ENCODE results near the gene NCK1. TPM values are rescaled to one million over a fixed set of nuclear protein-coding genes. Genes with fewer than 3 reads are reported as not detected.

NCK1 gene
- total and polyA plus RNA-seq, 2 experiments from 2014 or later = 28.4 to 28.7 TPM

DNA sequence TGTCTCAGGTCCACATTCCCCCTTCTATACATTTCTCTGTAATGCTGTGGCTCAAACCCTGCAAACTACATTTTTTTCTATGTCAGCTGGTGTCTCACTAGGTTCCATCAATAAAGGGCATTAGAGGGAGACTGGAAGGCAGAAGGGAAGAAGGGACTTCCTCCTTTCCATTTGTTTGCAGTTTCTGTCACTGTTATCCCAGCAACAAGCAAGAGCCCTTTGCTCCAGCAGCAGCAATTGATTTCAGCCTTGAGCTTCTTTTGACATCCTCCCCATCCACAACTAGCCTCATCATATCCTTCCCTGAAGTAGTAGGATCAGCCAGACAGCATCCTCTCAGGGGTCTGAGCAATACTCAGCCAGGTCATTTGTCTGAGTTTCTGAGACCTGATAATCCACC, 5.3 kb upstream of the NCK1 start:
- Mint-ChIP-seq H3K27me3 (ENCODE audit: insufficient read depth, low read depth, poor library complexity) (peaks cover 7% of the 10 kb centered on the region), H3K36me3 (ENCODE audit: low read depth) (peaks cover 22% of the 10 kb centered on the region), H3K4me3 (no peak overlapping the region), H3K27ac (no peak overlapping the region), H3K4me1 (peaks cover 36% of the 10 kb centered on the region), H3K9me3 (peaks cover 3% of the 10 kb centered on the region; the same call in 1 of the 3 replicates)
- no peak overlapping the region for H3K4me2 ChIP-seq
- H4K20me1 ChIP-seq (replicated peaks; ENCODE audit: insufficient read depth) = peaks cover 16% of the 10 kb centered on the region
- no peaks in the 10 kb centered on the region for H3K9me2 ChIP-seq (ENCODE audit: insufficient read depth)
- 0 out of 2 replicates have a peak, but pooled peaks cover 1% of the 10 kb centered on the region for H3F3A ChIP-seq (replicated peaks; ENCODE audit: low read depth)
- ATAC-seq (no peak), DNase-seq (ENCODE audit: low spot score) (no peak)
- no peaks in the 10 kb centered on the region for H3K27me3 ChIP-seq (ENCODE audit: insufficient read depth)
- H3K4me1 ChIP-seq (ENCODE audit: insufficient read depth) = peaks cover 27% of the 10 kb centered on the region
- no peak overlapping the region for H2AFZ ChIP-seq
- H3K79me2 ChIP-seq (replicated peaks; ENCODE audit: insufficient read depth) = peaks cover 65% of the 10 kb centered on the region
- no peaks in the 10 kb centered on the region for H3K36me3 ChIP-seq (ENCODE audit: insufficient read depth)
- 0 out of 2 replicates have a peak overlapping the region, but pooled peaks have one; percentile 10 for H3K27ac ChIP-seq (ENCODE audit: low read depth)
- H3K4me3 ChIP-seq = no peak overlapping the region
- no peak for TF ChIP-seq POLR2AphosphoS5 (IDR thresholded peaks at IDR 0.05; ENCODE audit: low read depth)
- TF ChIP-seq, protein P1, sequence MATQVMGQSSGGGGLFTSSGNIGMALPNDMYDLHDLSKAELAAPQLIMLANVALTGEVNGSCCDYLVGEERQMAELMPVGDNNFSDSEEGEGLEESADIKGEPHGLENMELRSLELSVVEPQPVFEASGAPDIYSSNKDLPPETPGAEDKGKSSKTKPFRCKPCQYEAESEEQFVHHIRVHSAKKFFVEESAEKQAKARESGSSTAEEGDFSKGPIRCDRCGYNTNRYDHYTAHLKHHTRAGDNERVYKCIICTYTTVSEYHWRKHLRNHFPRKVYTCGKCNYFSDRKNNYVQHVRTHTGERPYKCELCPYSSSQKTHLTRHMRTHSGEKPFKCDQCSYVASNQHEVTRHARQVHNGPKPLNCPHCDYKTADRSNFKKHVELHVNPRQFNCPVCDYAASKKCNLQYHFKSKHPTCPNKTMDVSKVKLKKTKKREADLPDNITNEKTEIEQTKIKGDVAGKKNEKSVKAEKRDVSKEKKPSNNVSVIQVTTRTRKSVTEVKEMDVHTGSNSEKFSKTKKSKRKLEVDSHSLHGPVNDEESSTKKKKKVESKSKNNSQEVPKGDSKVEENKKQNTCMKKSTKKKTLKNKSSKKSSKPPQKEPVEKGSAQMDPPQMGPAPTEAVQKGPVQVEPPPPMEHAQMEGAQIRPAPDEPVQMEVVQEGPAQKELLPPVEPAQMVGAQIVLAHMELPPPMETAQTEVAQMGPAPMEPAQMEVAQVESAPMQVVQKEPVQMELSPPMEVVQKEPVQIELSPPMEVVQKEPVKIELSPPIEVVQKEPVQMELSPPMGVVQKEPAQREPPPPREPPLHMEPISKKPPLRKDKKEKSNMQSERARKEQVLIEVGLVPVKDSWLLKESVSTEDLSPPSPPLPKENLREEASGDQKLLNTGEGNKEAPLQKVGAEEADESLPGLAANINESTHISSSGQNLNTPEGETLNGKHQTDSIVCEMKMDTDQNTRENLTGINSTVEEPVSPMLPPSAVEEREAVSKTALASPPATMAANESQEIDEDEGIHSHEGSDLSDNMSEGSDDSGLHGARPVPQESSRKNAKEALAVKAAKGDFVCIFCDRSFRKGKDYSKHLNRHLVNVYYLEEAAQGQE (IDR thresholded peaks at IDR 0.05; ENCODE audit: unreplicated experiment) = no peak
- no peak for TF ChIP-seq NANOG (IDR thresholded peaks at IDR 0.05; ENCODE audit: borderline replicate concordance)
- no peak for TF ChIP-seq JUNB (IDR thresholded peaks at IDR 0.05; ENCODE audit: unreplicated experiment)
- TF ChIP-seq ZNF114 (CRISPR knock-in tag; IDR thresholded peaks at IDR 0.05) = no peak
- no peak for TF ChIP-seq EZH2 (IDR thresholded peaks at IDR 0.05; ENCODE audit: low read depth, unreplicated experiment)
- TF ChIP-seq, protein P2, sequence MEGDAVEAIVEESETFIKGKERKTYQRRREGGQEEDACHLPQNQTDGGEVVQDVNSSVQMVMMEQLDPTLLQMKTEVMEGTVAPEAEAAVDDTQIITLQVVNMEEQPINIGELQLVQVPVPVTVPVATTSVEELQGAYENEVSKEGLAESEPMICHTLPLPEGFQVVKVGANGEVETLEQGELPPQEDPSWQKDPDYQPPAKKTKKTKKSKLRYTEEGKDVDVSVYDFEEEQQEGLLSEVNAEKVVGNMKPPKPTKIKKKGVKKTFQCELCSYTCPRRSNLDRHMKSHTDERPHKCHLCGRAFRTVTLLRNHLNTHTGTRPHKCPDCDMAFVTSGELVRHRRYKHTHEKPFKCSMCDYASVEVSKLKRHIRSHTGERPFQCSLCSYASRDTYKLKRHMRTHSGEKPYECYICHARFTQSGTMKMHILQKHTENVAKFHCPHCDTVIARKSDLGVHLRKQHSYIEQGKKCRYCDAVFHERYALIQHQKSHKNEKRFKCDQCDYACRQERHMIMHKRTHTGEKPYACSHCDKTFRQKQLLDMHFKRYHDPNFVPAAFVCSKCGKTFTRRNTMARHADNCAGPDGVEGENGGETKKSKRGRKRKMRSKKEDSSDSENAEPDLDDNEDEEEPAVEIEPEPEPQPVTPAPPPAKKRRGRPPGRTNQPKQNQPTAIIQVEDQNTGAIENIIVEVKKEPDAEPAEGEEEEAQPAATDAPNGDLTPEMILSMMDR (conservative IDR thresholded peaks at IDR 0.05; ENCODE audit: low read depth in 2 of 2) = no peak
- no peak for TF ChIP-seq ZNF331 (CRISPR knock-in tag; IDR thresholded peaks at IDR 0.05; ENCODE audit: low read depth)
- TF ChIP-seq EZH2phosphoT487 (IDR thresholded peaks at IDR 0.05; ENCODE audit: unreplicated experiment) = no peak
- TF ChIP-seq, protein P3, sequence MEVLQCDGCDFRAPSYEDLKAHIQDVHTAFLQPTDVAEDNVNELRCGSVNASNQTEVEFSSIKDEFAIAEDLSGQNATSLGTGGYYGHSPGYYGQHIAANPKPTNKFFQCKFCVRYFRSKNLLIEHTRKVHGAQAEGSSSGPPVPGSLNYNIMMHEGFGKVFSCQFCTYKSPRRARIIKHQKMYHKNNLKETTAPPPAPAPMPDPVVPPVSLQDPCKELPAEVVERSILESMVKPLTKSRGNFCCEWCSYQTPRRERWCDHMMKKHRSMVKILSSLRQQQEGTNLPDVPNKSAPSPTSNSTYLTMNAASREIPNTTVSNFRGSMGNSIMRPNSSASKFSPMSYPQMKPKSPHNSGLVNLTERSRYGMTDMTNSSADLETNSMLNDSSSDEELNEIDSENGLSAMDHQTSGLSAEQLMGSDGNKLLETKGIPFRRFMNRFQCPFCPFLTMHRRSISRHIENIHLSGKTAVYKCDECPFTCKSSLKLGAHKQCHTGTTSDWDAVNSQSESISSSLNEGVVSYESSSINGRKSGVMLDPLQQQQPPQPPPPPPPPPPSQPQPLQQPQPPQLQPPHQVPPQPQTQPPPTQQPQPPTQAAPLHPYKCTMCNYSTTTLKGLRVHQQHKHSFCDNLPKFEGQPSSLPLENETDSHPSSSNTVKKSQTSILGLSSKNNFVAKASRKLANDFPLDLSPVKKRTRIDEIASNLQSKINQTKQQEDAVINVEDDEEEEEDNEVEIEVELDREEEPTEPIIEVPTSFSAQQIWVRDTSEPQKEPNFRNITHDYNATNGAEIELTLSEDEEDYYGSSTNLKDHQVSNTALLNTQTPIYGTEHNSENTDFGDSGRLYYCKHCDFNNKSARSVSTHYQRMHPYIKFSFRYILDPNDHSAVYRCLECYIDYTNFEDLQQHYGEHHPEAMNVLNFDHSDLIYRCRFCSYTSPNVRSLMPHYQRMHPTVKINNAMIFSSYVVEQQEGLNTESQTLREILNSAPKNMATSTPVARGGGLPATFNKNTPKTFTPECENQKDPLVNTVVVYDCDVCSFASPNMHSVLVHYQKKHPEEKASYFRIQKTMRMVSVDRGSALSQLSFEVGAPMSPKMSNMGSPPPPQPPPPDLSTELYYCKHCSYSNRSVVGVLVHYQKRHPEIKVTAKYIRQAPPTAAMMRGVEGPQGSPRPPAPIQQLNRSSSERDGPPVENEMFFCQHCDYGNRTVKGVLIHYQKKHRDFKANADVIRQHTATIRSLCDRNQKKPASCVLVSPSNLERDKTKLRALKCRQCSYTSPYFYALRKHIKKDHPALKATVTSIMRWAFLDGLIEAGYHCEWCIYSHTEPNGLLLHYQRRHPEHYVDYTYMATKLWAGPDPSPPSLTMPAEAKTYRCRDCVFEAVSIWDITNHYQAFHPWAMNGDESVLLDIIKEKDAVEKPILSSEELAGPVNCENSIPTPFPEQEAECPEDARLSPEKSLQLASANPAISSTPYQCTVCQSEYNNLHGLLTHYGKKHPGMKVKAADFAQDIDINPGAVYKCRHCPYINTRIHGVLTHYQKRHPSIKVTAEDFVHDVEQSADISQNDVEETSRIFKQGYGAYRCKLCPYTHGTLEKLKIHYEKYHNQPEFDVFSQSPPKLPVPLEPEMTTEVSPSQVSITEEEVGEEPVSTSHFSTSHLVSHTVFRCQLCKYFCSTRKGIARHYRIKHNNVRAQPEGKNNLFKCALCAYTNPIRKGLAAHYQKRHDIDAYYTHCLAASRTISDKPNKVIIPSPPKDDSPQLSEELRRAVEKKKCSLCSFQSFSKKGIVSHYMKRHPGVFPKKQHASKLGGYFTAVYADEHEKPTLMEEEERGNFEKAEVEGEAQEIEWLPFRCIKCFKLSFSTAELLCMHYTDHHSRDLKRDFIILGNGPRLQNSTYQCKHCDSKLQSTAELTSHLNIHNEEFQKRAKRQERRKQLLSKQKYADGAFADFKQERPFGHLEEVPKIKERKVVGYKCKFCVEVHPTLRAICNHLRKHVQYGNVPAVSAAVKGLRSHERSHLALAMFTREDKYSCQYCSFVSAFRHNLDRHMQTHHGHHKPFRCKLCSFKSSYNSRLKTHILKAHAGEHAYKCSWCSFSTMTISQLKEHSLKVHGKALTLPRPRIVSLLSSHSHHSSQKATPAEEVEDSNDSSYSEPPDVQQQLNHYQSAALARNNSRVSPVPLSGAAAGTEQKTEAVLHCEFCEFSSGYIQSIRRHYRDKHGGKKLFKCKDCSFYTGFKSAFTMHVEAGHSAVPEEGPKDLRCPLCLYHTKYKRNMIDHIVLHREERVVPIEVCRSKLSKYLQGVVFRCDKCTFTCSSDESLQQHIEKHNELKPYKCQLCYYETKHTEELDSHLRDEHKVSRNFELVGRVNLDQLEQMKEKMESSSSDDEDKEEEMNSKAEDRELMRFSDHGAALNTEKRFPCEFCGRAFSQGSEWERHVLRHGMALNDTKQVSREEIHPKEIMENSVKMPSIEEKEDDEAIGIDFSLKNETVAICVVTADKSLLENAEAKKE (CRISPR knock-in tag; IDR thresholded peaks at IDR 0.05) = no peak
- TF ChIP-seq STAT1 (IDR thresholded peaks at IDR 0.05; ENCODE audit: unreplicated experiment) = no peak
- TF ChIP-seq, protein P4, sequence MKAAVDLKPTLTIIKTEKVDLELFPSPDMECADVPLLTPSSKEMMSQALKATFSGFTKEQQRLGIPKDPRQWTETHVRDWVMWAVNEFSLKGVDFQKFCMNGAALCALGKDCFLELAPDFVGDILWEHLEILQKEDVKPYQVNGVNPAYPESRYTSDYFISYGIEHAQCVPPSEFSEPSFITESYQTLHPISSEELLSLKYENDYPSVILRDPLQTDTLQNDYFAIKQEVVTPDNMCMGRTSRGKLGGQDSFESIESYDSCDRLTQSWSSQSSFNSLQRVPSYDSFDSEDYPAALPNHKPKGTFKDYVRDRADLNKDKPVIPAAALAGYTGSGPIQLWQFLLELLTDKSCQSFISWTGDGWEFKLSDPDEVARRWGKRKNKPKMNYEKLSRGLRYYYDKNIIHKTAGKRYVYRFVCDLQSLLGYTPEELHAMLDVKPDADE (IDR thresholded peaks at IDR 0.05) = no peak
- no peak for TF ChIP-seq CREB1 (CRISPR knock-in tag; IDR thresholded peaks at IDR 0.05; ENCODE audit: low read depth)
